Mesothelial cell of epicardium (in vitro differentiated cells): Measurements from ENCODE around the gene ECSCR. TPM values are rescaled to one million over a fixed set of nuclear protein-coding genes. Genes with fewer than 3 reads are reported as not detected.

Source experiments
- DNase-seq, 2 experiments: peaks; one replicate each; pipeline ENCODE4 v3.0.0; 2021; ENCODE audit warnings: low spot score in 2 of 2; ENCODE audit not compliant: unreplicated experiment in 2 of 2
- H3K27ac Mint-ChIP-seq: 2 replicates; pipeline ENCODE4 v1.8.0; 2021; ENCODE audit warnings: mixed read lengths
- H3K27me3 Mint-ChIP-seq: 2 replicates; pipeline ENCODE4 v1.8.0; 2021; ENCODE audit warnings: low read depth, mixed read lengths
- H3K36me3 Mint-ChIP-seq: 2 replicates; pipeline ENCODE4 v1.8.0; 2021; ENCODE audit warnings: mixed read lengths
- H3K4me1 Mint-ChIP-seq: 2 replicates; pipeline ENCODE4 v1.8.0; 2021; ENCODE audit warnings: mixed read lengths
- H3K4me3 Mint-ChIP-seq: 2 replicates; pipeline ENCODE4 v1.8.0; 2021; ENCODE audit warnings: mild to moderate bottlenecking, moderate library complexity, mixed read lengths
- H3K9me3 Mint-ChIP-seq: 2 replicates; pipeline ENCODE4 v1.8.0; 2021; ENCODE audit warnings: mixed read lengths
- total RNA-seq: library from RNA; stranded (reverse); gene quantifications from 3 replicates; pipeline ENCODE4 v1.2.1, GENCODE V29; 2021
- TF ChIP-seq, protein P1 (sequence below): fragments of 200-600 bp; sonication (generic); IDR thresholded peaks from one replicate; pipeline ENCODE4 v1.5.0; 2021; ENCODE audit warnings: antibody characterized with exemption; ENCODE audit not compliant: unreplicated experiment

Gene ECSCR
- total RNA-seq, 1 donor from 2014 or later, result not detected

DNA sequence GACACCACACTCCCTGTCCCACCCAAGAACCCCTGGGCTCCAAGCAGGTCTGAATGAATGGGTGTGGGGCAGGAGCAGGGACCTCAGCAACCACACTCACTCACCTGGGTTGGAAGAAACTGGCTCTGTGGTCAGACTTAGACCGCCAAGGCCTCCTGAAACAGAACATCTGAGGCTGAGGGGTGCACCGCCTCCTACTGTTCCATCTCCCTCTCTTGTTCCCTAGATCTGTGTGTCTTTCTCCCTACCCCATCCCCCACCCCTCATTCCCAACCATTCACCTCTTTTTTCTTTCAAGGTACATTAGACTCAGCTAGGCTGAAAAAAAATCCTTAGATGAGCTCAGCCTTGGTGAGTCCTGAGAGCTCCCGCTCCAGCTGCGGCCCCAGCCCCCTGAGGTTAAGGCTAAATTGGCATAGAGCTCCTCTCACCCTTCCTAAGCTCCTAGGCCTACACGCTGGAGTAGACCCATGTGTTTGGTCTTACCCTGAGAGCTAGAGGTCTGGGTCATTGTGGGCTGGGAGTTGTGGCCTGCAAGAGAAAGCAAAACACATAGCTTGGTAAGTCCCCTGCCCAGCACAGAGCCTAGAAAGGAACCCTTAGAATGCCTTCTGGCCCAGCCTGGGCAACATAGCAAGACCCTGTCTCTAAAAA lies 4.8 kb downstream of the ECSCR start:
- no peak for DNase-seq
- Mint-ChIP-seq H3K36me3 (no peaks in the 10 kb centered on the region), H3K9me3 (no peaks in the 10 kb centered on the region), H3K4me3 (no peak overlapping the region), H3K4me1 (peaks cover 3% of the 10 kb centered on the region), H3K27me3 (no peaks in the 10 kb centered on the region), H3K27ac (no peak overlapping the region)
- TF ChIP-seq, protein P1, sequence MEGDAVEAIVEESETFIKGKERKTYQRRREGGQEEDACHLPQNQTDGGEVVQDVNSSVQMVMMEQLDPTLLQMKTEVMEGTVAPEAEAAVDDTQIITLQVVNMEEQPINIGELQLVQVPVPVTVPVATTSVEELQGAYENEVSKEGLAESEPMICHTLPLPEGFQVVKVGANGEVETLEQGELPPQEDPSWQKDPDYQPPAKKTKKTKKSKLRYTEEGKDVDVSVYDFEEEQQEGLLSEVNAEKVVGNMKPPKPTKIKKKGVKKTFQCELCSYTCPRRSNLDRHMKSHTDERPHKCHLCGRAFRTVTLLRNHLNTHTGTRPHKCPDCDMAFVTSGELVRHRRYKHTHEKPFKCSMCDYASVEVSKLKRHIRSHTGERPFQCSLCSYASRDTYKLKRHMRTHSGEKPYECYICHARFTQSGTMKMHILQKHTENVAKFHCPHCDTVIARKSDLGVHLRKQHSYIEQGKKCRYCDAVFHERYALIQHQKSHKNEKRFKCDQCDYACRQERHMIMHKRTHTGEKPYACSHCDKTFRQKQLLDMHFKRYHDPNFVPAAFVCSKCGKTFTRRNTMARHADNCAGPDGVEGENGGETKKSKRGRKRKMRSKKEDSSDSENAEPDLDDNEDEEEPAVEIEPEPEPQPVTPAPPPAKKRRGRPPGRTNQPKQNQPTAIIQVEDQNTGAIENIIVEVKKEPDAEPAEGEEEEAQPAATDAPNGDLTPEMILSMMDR, result no peak

DNA sequence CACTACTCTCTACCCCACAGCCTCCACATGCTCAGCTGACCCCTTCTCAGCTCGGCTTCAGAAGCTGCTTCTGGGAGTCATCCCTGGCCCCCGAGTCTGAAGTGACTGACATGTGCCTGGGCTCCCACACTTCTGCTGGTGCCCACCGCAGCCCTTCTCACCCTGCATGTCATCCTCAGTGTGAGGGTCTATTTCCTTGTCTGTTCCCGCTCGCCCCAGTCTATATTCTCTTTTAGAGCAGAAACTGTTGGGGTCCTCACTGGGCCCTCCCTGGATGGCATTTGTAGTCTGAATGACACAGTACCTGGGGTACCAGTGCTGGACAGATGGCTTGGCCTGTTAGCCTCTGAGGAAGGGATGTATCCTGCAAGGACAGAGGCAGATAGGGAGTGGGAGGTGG lies 5.3 kb downstream of the ECSCR start:
- Mint-ChIP-seq H3K4me1 (no peaks in the 10 kb centered on the region), H3K27me3 (no peaks in the 10 kb centered on the region), H3K4me3 (no peak overlapping the region), H3K36me3 (no peaks in the 10 kb centered on the region), H3K9me3 (no peaks in the 10 kb centered on the region), H3K27ac (no peak overlapping the region)
- TF ChIP-seq, protein P1, result no peak
- DNase-seq, result no peak

DNA sequence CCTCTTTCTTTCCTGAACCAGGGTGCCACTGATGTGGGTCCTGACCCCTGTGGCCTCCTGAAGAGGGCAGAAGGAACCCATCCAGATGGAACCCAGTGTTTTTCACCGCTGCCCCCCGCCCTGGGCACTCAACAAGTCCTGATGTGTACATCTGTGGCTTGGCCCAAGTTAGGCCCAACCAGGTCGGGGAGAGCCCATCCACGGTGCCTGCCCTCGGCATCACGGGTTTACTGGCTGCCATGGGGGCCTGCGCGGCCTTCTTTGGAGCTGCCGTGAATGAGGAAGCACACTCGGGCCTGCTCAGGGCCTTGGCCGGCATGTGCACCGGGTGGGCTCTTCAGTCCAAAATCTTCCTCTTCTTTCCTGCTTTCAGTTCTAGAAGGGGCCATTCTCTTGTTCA lies 5.8 kb downstream of the ECSCR start:
- no peaks in the 10 kb centered on the region for H3K27me3 Mint-ChIP-seq
- TF ChIP-seq, protein P1, result no peak
- H3K9me3 Mint-ChIP-seq, result no peaks in the 10 kb centered on the region
- H3K4me1 Mint-ChIP-seq, result no peaks in the 10 kb centered on the region
- no peak overlapping the region for H3K27ac Mint-ChIP-seq
- no peak for DNase-seq
- no peak overlapping the region for H3K4me3 Mint-ChIP-seq
- H3K36me3 Mint-ChIP-seq, result no peaks in the 10 kb centered on the region

DNA sequence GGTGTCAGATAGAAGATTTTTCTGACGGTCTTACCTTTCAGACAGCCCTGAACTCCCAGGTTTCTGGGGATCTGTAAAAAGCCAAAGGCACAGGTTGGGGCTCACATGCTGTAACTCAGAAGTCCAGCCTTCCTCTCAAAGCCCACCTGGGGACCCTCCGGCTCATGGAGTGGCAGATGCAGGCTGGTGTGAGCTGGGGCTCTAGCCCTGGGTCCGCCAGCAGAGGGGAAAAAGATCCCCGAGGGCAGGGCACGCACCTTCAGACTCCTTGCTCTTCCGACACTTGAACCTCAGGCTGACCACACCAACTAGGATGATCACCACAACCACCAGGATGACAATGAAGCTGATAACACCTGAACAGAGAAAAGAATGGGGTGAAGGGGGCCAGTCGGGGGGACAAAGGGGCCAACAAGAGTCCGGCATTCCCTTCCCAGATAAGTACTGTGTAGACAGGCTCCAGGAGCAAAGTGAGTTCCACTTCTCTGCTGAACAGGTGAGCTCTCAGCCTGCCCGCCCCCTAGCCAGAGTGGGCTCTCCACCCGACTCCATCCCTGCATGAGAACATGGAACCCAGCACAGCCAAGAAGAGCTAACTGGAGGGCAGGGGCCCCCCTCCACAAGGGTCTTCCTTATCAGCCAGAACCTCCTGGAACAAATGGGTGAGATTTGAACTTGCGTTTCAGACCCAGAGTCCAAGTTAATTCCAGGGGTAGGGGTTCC lies 7.8 kb downstream of the ECSCR start:
- Mint-ChIP-seq H3K9me3 (no peaks in the 10 kb centered on the region), H3K27ac (no peak overlapping the region), H3K4me3 (no peak overlapping the region), H3K4me1 (no peaks in the 10 kb centered on the region), H3K27me3 (no peaks in the 10 kb centered on the region), H3K36me3 (no peaks in the 10 kb centered on the region)
- TF ChIP-seq, protein P1, result no peak
- DNase-seq, result no peak

DNA sequence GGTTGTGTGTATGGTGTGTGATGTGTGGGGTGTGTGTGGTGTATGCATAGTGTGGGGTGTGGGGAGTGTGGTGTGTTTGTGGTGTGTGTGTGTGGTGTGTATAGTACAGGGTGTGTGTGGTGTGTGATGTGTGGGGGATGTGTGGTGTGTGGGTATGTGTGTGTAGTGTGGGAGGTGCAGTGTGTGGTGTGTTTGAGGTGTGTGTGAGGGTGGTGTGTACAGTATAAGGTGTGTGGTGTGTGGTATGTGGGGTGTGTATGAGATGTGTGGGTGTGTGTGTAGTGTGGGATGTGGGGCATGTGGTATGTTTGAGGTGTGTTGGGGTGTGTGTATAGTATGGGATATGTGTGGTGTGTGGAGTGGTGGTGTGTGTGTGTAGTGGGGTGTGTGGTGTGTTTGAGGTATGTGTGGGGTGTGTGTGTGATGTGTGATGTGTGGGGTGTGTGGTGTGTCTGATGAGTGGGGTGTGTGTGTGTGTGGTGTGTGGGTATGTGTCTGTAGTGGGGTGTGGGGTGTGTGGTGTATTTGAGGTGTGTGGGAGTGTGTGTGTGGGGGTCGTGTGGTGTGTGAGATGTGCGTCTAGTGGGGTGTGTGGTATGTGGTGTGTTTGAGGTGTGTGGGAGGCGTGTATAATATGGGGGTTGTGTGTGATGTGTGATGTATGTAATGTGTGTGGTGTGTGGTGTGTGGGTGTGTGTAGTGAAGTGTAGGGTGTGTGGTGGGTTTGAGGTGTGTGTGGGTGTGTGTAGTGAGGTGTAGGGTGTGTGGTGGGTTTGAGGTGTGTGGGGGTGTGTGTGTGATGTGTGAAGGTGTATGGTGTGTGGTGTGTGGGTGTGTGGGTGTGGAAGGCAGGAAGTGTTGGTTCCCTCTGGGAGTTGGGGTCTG lies 8.6 kb downstream of the ECSCR start:
- Mint-ChIP-seq H3K4me1 (peaks cover 2% of the 10 kb centered on the region), H3K27ac (no peak overlapping the region), H3K4me3 (no peak overlapping the region), H3K36me3 (no peaks in the 10 kb centered on the region), H3K27me3 (no peaks in the 10 kb centered on the region), H3K9me3 (no peaks in the 10 kb centered on the region)
- TF ChIP-seq, protein P1, result no peak
- DNase-seq, result no peak
